GM18867 (cell line): Measurements from ENCODE around the gene IFNB1.

ENCODE experiments used
- ATAC-seq: cut with Tn5 transposase; IDR thresholded peaks from one replicate; pipeline ENCODE4 v1.9.1; 2021; ENCODE audit warnings: mild to moderate bottlenecking, moderate library complexity; ENCODE audit not compliant: unreplicated experiment

IFNB1 gene

DNA sequence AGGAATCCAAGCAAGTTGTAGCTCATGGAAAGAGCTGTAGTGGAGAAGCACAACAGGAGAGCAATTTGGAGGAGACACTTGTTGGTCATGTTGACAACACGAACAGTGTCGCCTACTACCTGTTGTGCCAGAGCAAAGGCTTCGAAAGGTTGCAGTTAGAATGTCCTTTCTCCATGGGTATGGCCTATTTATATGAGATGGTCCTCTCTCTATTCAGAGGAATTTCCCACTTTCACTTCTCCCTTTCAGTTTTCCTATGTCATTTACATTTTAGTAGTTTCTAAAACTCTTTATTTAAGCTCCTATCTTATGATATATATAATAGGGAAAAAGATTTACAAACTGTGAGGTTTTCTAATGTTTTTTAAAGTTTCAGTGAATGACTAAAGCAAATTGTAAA lies at the start of gene IFNB1:
Gene IFNB1 (minus strand): TSS at position 162 of the 400 bp plus-strand sequence. CDS start 73 bp downstream, at position 89.
- no peak for ATAC-seq

DNA sequence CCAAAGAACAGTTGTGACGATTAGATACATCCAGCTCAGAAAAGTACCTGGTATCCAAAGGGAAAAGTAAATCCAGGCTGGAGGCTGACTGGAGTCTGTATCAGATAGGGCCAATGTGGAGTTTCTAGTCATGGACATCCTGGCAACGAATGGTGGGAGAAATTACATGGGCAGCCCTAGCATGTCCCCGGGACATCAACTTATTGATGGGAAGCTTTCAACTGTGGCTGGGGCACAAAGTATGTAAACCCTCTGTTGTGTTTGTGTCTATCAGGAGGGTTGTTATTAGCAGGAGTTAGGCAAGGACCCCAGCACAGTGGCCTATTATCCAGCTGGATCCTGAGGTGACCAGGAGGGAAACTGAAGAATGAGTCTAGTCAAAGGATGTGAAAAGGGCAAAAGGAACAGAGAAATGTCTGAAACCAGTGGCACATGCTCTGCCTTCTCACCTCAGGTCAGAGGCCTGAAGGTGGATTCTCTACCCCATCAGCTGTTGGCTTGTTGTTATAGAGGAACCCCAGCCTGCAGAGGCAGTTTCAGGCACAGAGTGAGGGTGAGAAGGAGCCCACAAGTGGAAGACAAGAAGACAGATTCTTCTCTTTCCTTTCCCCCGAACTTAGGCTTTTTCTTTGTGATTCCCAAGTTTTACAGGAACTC lies 44.0 kb upstream of the IFNB1 start:
- ATAC-seq = peak; percentile 99

DNA sequence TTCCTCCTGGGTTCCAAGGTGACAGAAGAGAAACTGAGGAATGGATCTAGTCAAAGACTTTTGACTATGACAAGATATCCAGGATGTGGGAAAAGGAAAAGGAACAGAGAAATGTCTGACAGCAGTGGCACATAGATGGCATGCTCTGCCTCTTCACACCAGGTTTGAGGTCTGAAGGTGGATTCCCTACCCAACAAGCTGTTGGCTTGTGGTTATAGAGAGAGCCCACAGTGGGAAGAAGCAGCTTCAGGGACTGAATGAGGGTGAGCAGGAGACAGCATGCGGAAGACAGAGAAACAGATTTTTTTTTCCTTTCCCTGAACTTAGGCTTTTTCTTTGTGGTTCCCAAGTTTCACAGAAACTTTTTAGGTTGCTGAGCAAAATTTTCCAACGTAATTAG lies 43.3 kb upstream of the IFNB1 start:
- peak; percentile 33 for ATAC-seq

- no peak for ATAC-seq
These were observed 41.5 kb upstream of the IFNB1 start for GRCh38 chr9:21119093-21119770.

- ATAC-seq = no peak
These were observed 36.6 kb upstream of the IFNB1 start for GRCh38 chr9:21114311-21114710.

- ATAC-seq = peak; percentile 93
These were observed 33.2 kb upstream of the IFNB1 start for GRCh38 chr9:21110708-21111576.

DNA sequence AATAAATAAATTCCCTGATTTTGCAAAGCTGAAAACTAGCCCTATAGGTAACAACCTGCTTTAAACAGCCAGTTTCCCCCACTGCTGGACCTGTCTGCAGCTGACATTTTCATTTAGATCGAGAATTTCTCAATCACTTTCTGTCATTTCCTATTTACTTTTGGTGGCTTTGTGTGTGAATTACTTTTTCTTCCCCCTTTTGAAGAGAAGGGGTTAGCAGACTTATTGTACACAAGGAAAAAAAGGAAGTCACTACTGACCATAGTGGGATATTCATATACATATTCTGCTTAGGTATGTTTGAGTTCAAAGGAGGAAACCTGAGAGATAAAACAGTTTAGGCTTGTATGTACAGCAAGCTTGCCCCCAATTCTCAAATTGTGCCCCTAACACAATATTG lies 27.0 kb upstream of the IFNB1 start:
- no peak for ATAC-seq

DNA sequence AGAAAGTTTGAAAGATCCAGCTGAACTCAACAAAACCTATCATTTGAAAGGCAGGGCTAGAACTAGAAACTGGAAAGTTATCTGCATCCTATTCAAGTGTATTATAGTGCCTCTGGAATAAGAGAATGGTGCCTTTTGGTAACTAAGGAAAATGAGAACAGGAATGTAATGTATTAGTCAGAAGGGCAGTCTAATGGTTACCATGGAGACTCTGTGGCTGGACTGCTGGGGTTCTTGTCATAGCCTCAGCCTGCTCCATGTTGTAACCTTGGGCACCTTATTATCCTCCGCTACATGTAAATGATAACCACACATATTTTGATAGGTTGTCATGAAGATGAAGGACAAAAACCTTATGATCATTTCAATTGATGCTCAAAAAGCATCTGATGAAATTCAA lies 24.6 kb upstream of the IFNB1 start:
- ATAC-seq = no peak

DNA sequence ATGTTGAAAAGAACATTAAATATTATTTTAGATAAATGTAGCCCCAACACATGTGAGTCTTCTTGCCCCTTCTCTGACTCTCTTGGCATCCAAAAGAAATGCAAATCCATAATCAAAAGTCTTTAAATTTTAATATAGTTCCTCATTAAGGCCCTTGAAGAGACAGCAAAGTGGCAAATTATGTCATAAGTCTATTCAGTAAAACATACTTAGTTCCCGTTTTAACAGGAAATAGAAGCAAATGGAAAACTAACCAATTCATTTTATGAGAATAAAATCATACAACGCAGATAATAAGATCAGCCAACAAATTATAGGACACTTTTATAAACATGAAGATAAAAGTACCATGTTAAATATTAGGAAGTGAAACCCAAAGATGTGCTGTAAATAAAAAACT lies 20.1 kb upstream of the IFNB1 start:
- no peak for ATAC-seq

- ATAC-seq = no peak
These were observed 19.1 kb upstream of the IFNB1 start for GRCh38 chr9:21096901-21097255.

DNA sequence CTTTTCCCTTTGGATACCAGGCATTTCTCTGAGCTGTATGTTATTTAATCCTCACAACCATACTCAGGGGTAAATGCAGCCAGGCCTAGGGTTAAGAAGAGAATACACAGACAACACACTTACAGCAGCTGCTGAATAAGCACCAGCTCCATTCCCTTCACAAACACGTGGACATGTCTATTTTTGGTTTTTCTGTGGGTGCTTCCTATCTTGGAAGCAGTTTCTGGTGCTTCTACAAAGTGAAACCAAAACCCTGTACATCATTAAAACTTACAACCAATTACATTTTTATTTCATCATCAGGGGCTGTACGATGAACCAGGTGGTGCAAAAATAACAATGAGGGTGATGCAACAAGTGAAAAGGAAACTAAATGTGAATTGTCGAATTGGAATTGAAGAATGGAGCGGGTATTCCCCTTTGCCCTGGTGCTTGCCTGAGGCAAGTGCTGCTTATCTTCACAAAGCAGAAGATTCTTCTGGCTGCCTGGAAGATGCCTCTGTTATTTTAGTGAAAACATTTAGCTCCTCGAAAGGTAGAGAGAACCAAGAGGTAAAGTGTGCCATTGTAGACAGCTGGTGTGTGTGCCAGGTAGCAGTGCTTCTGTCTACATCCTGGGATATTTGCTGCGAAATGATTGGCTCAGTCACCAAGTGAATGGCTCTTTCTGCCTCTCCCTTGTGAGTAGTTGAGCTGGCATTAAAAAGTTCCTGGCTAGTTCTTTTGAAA lies 18.6 kb upstream of the IFNB1 start:
- peak; percentile 81 for ATAC-seq

- no peak for ATAC-seq
These were observed 17.8 kb upstream of the IFNB1 start for GRCh38 chr9:21095561-21095960.

GRCh38 chr9:21086538-21086937 lies 8.8 kb upstream of the IFNB1 start:
- ATAC-seq = no peak

DNA sequence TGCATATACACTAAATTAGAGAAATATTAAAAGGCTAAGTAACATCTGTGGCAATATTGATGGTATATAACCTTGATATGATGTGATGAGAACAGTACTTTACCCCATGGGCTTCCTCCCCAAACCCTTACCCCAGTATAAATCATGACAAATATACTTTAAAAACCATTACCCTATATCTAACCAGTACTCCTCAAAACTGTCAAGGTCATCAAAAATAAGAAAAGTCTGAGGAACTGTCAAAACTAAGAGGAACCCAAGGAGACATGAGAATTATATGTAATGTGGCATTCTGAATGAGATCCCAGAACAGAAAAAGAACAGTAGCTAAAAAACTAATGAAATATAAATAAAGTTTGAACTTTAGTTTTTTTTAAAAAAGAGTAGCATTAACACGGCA lies 7.3 kb upstream of the IFNB1 start:
- ATAC-seq = no peak

- ATAC-seq = no peak
These were observed 6.6 kb upstream of the IFNB1 start for GRCh38 chr9:21084242-21084850.

DNA sequence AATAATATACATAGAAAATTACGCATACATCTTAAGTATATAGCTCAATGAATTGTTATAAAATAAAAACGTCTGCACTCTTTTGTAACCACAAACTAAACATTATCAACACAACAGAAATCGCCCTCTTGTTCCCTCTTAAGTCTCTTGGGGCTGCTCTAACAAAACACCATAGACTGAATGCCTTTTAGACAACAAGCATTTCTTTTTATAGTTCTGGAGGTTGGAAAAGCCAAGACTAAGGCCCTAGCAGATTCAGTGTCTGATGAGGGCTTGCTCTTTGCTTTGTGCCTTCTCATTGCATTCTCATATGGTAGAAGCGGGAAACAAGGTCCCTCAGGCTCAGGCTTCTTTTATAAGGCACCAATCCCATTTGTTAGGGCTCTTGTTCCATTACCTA lies 4.9 kb upstream of the IFNB1 start:
- ATAC-seq = no peak

DNA sequence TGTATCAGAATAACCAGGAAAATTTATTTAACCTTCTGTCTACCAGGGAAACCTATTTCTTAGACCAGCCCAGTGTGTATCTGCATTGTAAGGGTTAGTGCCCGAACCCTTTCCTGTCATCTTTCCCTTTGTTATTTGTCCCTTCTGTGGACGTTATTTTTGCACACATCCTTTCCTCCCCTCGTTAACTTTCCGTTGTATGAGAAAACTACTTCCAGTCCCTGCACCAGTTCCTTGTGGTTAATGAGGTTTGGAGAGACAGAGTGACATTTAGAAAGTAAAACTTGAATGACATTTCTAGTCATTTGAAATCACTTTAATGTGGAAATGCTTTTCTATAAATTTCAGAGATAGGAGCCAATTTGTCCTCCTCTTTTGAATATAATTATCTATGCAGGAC lies 4.3 kb upstream of the IFNB1 start:
- no peak for ATAC-seq

DNA sequence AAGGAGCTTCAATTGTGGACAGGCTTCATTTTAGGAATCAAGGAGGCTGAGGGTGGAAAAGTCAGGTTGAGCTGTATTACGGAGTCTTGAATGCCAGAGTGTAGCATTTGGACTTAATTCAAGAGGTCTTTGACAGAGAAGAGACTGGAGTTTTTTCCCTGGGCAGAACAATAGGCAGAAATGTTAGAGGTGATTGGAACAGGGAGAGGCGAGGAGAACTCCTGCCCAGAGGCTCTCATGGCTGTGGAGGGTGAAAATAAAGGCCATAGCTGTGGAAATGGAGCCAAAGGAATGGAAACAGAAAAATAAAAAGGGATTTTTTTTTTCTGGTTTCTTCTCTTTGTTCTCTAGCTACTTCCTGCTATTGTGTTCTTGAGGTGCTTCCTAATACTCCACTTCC lies 3.7 kb upstream of the IFNB1 start:
- no peak for ATAC-seq

DNA sequence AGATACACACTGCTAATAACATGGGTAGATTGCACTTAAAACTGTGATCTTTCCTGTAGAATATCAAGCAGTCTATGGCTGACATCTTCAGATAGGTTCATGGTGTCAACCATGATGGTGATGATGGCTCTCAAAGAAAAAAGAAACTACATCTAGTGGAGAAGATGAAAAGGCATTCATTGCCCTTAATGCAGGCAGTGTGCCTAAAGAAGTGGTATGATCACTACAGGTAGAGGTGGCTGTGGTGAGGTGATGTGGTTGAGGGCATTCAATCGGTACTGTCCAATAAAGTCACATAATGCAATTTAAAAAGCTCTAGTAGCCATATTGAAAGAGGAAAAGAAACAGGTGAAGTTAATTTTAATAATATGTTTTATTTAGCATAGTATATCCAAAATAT lies 3.1 kb upstream of the IFNB1 start:
- no peak for ATAC-seq

- no peak for ATAC-seq
These were observed 960 bp upstream of the IFNB1 start for GRCh38 chr9:21078702-21079101.

GRCh38 chr9:21075484-21075883 lies 2.3 kb downstream of the IFNB1 start:
- no peak for ATAC-seq
